K562 (cell line): ENCODE results near the gene DDX39A. TPM values are rescaled to one million over a fixed set of nuclear protein-coding genes. Genes with fewer than 3 reads are reported as not detected.
A peak's percentile ranks its signal among the peaks of the same experiment; 100 is the strongest.

Experiments used
- CBFB ChIP-seq: sonication (generic); formaldehyde crosslinking; IDR thresholded peaks from 2 replicates; pipeline ENCODE4 v1.4.0; 2020; ENCODE audit warnings: mild to moderate bottlenecking, missing genetic modification reagents
- ELF2 ChIP-seq: fragments of 250-450 bp; sonication (Bioruptor Pico); IDR thresholded peaks from 2 replicates; pipeline ENCODE4 v1.5.0; 2021; ENCODE audit warnings: mild to moderate bottlenecking
- KDM1A ChIP-seq, 2 experiments: fragments of 450-650 bp; IDR thresholded peaks; 2 replicates each; pipeline ENCODE4 v1.6.1; 2016; ENCODE audit warnings: mild to moderate bottlenecking in 2 of 2
- MCM2 ChIP-seq: fragments of 450-650 bp; IDR thresholded peaks from 2 replicates; pipeline ENCODE4 v1.6.1; 2017; ENCODE audit warnings: low read depth, mild to moderate bottlenecking
- MCM7 ChIP-seq, 2 experiments: fragments of 450-650 bp; IDR thresholded peaks; 2 replicates each; pipeline ENCODE4 v1.6.1; 2016 to 2018
- NCOA4 ChIP-seq: fragments of 450-650 bp; IDR thresholded peaks from 2 replicates; pipeline ENCODE4 v1.6.1; 2018; ENCODE audit warnings: mild to moderate bottlenecking; ENCODE audit not compliant: partially characterized antibody
- NR1H2 ChIP-seq: sonication (generic); formaldehyde crosslinking; IDR thresholded peaks from 2 replicates; pipeline ENCODE4 v1.4.0; 2020; ENCODE audit warnings: mild to moderate bottlenecking, missing genetic modification reagents
- PBX2 ChIP-seq, 2 experiments: IDR thresholded peaks in 1 of 2; conservative IDR thresholded peaks in 1 of 2; 2 replicates each; pipeline ENCODE4 v1.6.1; 2016; ENCODE audit warnings: low read depth in 2 of 2, mild to moderate bottlenecking in 1 of 2, missing compliant biosample characterization in 1 of 2, missing genetic modification characterization in 1 of 2, moderate library complexity in 1 of 2
- PCBP1 ChIP-seq: fragments of 200-400 bp; formaldehyde crosslinking; IDR thresholded peaks from 2 replicates; pipeline ENCODE4 v1.6.1; 2018; ENCODE audit warnings: mild to moderate bottlenecking, low read depth, low read length; ENCODE audit not compliant: poor library complexity, severe bottlenecking
- RBM22 ChIP-seq: fragments of 200-400 bp; formaldehyde crosslinking; IDR thresholded peaks from 2 replicates; pipeline ENCODE4 v1.6.1; 2018; ENCODE audit warnings: low read length, low read depth; ENCODE audit not compliant: poor library complexity, severe bottlenecking
- RHOXF2B ChIP-seq: fragments of 250-450 bp; sonication (Bioruptor Pico); conservative IDR thresholded peaks from 2 replicates; pipeline ENCODE4 v1.5.1; 2021
- SMAD4 ChIP-seq: fragments of 250-450 bp; sonication (Bioruptor Pico); conservative IDR thresholded peaks from 2 replicates; pipeline ENCODE4 v1.8.0; 2021; ENCODE audit warnings: inconsistent platforms, mild to moderate bottlenecking, moderate library complexity
- SUPT5H ChIP-seq: fragments of 450-650 bp; IDR thresholded peaks from 2 replicates; pipeline ENCODE4 v1.6.1; 2016
- ZMIZ1 ChIP-seq, 2 experiments: fragments of 150-350 bp in 1 of 2; IDR thresholded peaks; 2 replicates each; pipeline ENCODE4 v1.6.1; 2012 to 2016; ENCODE audit warnings: low read depth in 2 of 2, low read length in 2 of 2, mild to moderate bottlenecking in 1 of 2, moderate library complexity in 1 of 2
- ZNF609 ChIP-seq: sonication (generic); formaldehyde crosslinking; IDR thresholded peaks from 2 replicates; pipeline ENCODE4 v1.8.1; 2023; ENCODE audit warnings: missing genetic modification reagents, mild to moderate bottlenecking, borderline replicate concordance
- ZNF785 ChIP-seq: fragments of 250-450 bp; sonication (Bioruptor Pico); IDR thresholded peaks from 2 replicates; pipeline ENCODE4 v1.4.0; 2020; ENCODE audit warnings: mild to moderate bottlenecking
- polyA plus RNA-seq, 8 experiments: library from polyadenylated mRNA; depleted of rRNA in 4 of 8; stranded (reverse) in 5 of 8; unstranded in 3 of 8; fragments of >200 nt; fragmentation: Nextera tagmentation in 2 of 8; fragmentation: Illumina TruSeq in 1 of 8; extraction: Ambion mirVana in 2 of 8; extraction: Trizol in 1 of 8; gene quantifications; 2 replicates each; pipeline versions ENCODE4 v1.2.1 to v1.2.3, GENCODE V29; 2011 to 2014; ENCODE audit warnings: inconsistent platforms in 1 of 8, missing spikeins in 1 of 8
- total RNA-seq, 7 experiments: library from RNA; depleted of rRNA in 6 of 7; stranded (reverse); fragments of >200 nt in 6 of 7; fragmentation: Illumina TruSeq in 2 of 7; extraction: Trizol in 2 of 7; gene quantifications; 2 replicates each; pipeline versions ENCODE4 v1.2.1 to v1.2.3, GENCODE V29; 2011 to 2021; ENCODE audit warnings: low replicate concordance in 1 of 7

The DDX39A gene
- total and polyA plus RNA-seq, 9 of the 15 experiments (the other 6 are each of a cell fraction or from before 2014, with no cell fraction given): 90.3 to 250 (median 188) TPM

- TF ChIP-seq ZNF609 (no peak), MCM7 (IDR thresholded peaks at IDR 0.05) (no peak), NR1H2 (CRISPR knock-in tag) (no peak), ZMIZ1 (IDR thresholded peaks at IDR 0.05; ENCODE audit: low read depth in 2 of 2, low read length in 2 of 2) (no peak), ZNF785 (CRISPR knock-in tag) (no peak), CBFB (no peak), PCBP1 (peak; percentile 61), SMAD4 (CRISPR knock-in tag) (no peak), KDM1A (IDR thresholded peaks at IDR 0.05) (no peak), PBX2 (CRISPR knock-in tag; IDR thresholded peaks at IDR 0.05; ENCODE audit: low read depth) (no peak), PBX2 (tag; conservative IDR thresholded peaks at IDR 0.05; ENCODE audit: low read depth) (no peak), NCOA4 (no peak), SUPT5H (peak; percentile 4; the same call in 1 of the 2 replicates), RBM22 (peak; percentile 82), MCM2 (no peak), ELF2 (CRISPR knock-in tag) (no peak), RHOXF2B (CRISPR knock-in tag) (no peak)
Measured at GRCh38 chr19:14410091-14411051, 8.8 kb downstream of the DDX39A start (continued).
